Measurements from ENCODE around the gene ADGRG6.
A peak's percentile ranks its signal among the peaks of the same experiment; 100 is the strongest.

Gene ADGRG6

DNA sequence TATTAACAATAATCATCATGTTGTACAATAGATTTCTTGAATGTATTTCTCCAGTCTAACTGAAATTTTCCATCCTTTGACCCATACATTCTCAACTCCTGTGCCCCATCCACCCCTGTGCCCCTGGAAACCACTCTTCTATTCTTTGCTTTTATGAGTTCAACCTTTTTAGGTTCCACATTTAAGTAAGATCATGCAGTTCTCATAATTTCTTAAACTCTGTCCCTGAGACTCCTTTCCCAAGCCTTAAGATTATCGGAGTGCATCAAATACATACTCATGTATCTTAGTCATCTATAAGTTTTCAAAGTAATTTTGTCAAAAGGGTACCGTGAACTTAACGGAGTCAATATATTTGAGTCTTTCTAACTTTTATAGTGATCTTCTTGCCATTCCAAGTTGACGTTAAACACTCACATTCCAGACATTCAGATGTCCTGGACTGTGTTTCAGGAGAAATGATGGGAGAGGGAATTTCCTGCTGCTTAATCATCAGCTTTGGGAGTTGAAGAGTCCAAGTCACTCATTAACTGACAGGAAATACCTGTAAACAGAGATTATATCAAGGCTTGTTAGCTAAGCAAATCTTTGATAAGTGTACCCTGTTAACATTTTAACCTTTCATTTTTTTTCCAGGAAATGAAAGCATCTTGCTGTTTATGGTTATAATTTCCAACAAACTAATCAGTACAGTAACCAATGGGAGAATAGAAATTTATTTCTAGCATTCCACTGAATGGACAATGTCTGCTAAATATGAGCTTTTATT, 73.3 kb downstream of the ADGRG6 start:
- H3K4me3 ChIP-seq (ENCODE audit: control insufficient read depth, low read depth, low read length) = no peak overlapping the region
- DNase-seq (ENCODE audit: low read depth) = peak; percentile 49
- TF ChIP-seq, protein P1, sequence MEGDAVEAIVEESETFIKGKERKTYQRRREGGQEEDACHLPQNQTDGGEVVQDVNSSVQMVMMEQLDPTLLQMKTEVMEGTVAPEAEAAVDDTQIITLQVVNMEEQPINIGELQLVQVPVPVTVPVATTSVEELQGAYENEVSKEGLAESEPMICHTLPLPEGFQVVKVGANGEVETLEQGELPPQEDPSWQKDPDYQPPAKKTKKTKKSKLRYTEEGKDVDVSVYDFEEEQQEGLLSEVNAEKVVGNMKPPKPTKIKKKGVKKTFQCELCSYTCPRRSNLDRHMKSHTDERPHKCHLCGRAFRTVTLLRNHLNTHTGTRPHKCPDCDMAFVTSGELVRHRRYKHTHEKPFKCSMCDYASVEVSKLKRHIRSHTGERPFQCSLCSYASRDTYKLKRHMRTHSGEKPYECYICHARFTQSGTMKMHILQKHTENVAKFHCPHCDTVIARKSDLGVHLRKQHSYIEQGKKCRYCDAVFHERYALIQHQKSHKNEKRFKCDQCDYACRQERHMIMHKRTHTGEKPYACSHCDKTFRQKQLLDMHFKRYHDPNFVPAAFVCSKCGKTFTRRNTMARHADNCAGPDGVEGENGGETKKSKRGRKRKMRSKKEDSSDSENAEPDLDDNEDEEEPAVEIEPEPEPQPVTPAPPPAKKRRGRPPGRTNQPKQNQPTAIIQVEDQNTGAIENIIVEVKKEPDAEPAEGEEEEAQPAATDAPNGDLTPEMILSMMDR (conservative IDR thresholded peaks at IDR 0.05; ENCODE audit: control insufficient read depth, insufficient read depth, low read depth, low read length) = no peak

DNA sequence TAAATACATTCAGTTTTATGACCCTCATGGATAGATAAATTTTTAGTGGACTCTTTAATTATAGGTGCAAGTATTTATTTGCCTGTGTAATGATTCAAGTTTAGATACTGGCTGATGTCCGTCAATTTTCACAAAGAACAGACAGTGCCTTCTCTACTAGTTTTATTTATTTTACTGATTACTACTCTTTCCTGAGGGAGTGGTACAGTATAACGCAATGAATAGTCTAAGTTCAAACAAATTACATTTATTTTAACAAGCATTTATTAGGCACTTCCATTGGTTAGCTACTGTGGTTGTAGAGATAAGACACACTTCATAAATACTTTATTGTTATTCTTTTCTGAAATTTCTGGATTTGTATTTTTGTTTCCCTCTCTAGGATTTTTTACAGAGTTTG, 74.3 kb downstream of the ADGRG6 start:
- TF ChIP-seq, protein P1 (conservative IDR thresholded peaks at IDR 0.05; ENCODE audit: control insufficient read depth, insufficient read depth, low read depth, low read length) = no peak
- DNase-seq (ENCODE audit: low read depth) = no peak
- no peak overlapping the region for H3K4me3 ChIP-seq (ENCODE audit: control insufficient read depth, low read depth, low read length)

DNA sequence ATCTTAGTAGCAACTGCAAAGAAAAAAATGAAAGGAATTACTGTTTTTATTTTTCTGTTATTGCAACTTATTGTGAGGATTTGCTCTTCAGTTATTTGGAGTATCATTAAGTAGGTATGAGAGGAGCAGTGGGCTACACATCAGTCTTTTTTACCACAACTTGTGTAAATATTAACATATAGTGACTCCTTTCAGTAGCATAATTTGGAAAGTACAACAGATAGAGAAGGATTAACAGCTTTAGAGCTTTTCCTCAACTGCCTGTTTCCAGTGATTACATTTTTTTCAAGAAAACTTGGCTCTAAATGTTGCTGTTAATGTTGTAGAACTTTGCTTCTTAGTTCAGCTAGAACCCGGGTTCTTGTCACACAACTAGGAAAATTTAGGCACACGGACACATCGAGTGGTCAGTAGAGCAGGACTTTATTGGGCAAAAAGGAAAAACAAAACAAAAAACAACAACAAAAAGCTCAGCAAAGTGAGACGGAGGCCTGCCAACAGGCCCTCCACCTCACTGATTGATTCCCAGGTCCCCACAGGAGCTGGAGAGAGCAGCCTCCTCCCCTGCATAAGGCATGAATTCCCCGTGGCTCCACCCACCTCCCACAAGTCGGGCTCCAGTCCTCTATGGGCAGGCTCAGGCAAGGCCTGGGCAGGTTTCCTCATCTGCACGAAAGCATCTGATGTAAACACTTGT, 75.1 kb downstream of the ADGRG6 start:
- TF ChIP-seq, protein P1 (conservative IDR thresholded peaks at IDR 0.05; ENCODE audit: control insufficient read depth, insufficient read depth, low read depth, low read length) = no peak
- no peak overlapping the region for H3K4me3 ChIP-seq (ENCODE audit: control insufficient read depth, low read depth, low read length)
- no peak for DNase-seq (ENCODE audit: low read depth)

DNA sequence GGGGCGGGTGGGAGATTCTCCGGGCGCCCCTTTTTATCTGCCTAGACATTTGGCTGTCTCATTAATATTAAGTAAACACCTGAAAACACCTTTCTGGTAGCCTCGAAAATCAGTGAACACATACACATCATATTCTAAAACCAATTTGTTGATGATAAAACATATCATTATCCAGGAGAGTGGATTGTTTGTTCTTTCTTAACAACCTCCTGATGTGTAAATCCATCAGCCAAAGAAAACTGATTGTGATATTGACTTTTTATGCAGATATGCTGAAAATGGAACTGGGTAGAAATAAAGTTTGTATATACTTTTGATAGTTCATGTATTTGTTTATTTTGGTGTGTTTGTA, 75.7 kb downstream of the ADGRG6 start:
- no peak for DNase-seq (ENCODE audit: low read depth)
- no peak overlapping the region for H3K4me3 ChIP-seq (ENCODE audit: control insufficient read depth, low read depth, low read length)
- TF ChIP-seq, protein P1 (conservative IDR thresholded peaks at IDR 0.05; ENCODE audit: control insufficient read depth, insufficient read depth, low read depth, low read length) = no peak

DNA sequence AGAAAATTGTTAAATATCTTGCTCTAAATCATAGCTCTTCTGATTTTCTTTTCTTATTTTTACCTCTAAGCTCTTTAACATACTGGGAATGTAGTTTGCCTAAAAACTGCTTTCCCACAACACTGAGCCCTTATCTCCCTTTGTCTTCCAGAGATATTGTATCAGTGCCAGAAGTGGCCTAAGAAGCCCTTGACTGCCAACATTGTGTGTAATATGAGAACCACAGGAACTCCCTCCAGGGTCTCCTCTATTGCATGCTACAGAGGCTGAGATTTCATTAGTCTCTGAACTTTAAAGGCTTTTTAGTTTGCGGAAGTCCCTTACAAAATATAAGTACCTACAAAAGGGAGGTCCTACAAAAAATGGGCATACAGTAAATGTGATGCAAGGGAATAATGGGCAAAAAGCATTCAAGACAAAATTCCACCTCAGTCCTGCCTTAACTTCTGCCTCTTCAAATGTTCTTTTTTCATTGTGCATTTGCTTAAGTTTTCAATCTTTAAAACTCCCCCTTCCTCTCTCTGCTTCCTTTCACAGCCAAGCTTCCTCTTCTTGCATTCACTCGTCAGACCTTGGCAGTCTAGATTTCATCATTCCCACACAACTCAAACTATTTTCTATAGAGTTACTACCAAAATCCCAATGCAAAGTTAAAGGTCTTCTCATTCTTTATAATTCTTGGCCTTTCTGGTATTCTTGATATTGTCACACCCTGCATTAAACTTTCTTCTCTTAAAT, 76.5 kb downstream of the ADGRG6 start:
- TF ChIP-seq, protein P1 (conservative IDR thresholded peaks at IDR 0.05; ENCODE audit: control insufficient read depth, insufficient read depth, low read depth, low read length) = no peak
- DNase-seq (ENCODE audit: low read depth) = peak; percentile 62
- no peak overlapping the region for H3K4me3 ChIP-seq (ENCODE audit: control insufficient read depth, low read depth, low read length)

DNA sequence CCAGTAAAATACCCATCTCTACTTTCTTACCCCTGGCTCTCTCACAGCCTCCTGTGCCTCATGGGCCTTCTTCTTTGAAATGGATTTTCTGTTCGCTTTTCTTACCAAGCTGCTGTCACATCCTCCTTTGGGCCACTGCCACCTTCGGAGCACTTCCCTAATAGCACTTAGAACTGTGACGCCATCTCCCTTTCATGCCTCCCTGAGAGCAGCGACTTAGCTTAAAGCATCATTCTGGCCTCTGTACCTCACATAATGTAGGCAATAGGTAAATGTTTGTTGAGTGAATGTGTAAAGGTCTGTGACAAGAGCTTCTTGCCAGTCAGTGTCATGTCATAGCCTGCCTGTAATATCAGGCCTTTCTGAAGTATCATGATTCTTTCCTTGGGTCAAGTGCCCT, 78.8 kb downstream of the ADGRG6 start:
- TF ChIP-seq, protein P1 (conservative IDR thresholded peaks at IDR 0.05; ENCODE audit: control insufficient read depth, insufficient read depth, low read depth, low read length) = no peak
- no peak for DNase-seq (ENCODE audit: low read depth)
- no peak overlapping the region for H3K4me3 ChIP-seq (ENCODE audit: control insufficient read depth, low read depth, low read length)
